BJ (cell line): ENCODE results near the gene ALX4. TPM values are rescaled to one million over a fixed set of nuclear protein-coding genes. Genes with fewer than 3 reads are reported as not detected.
A peak's percentile ranks its signal among the peaks of the same experiment; 100 is the strongest.

ENCODE experiments used
- CTCF ChIA-PET: fragments of 350-600 bp; formaldehyde crosslinking; extraction: SDS; loops from one replicate; lab custom pipeline; 2021; ENCODE audit warnings: antibody characterized with exemption, inconsistent platforms; lab: Yijun Ruan, JAX
- POLR2A ChIA-PET: fragments of 300-600 bp; sonication (Branson Sonifier 250); formaldehyde crosslinking; extraction: SDS; loops from one replicate; lab custom pipeline; 2021; ENCODE audit warnings: antibody characterized with exemption; lab: Charles Lee
- DNase-seq: peaks from one replicate; pipeline ENCODE4 v3.0.0-alpha.2; 2011; ENCODE audit warnings: low read depth
- H3K27me3 ChIP-seq: 2 replicates; pipeline ENCODE4 v1.6.0; 2011; ENCODE audit warnings: low read length; ENCODE audit not compliant: control insufficient read depth, insufficient read depth
- H3K36me3 ChIP-seq: 2 replicates; pipeline ENCODE4 v1.5.1; 2011; ENCODE audit warnings: low read length; ENCODE audit not compliant: control insufficient read depth, insufficient read depth
- H3K4me3 ChIP-seq: 2 replicates; pipeline ENCODE4 v1.5.1; 2011; ENCODE audit warnings: low read depth, mild to moderate bottlenecking, control low read depth, low read length
- CTCF ChIP-seq: IDR thresholded peaks from 2 replicates; pipeline ENCODE4 v1.5.1; 2011; ENCODE audit warnings: low read depth, mild to moderate bottlenecking, control low read depth, inconsistent platforms, low read length, moderate library complexity; ENCODE audit not compliant: insufficient read depth
- polyA minus RNA-seq: library from RNA; depleted of rRNA, polyadenylated mRNA; stranded (reverse); fragments of >200 nt; gene quantifications from 2 replicates; pipeline ENCODE4 v1.2.3, GENCODE V29; 2011; rRNA and poly(A)+ RNA removed
- polyA plus RNA-seq: library from polyadenylated mRNA; depleted of rRNA; stranded (reverse); fragments of >200 nt; gene quantifications from 2 replicates; pipeline ENCODE4 v1.2.3, GENCODE V29; 2011; rRNA removed

The ALX4 gene
- polyA plus RNA-seq (1.3 and 2.2 TPM in 2 replicates), polyA minus RNA-seq (2.2 and 2.6 TPM in 2 replicates)

GRCh38 chr11:44309478-44310205, at the start of gene ALX4:
TSS of gene ALX4 (minus strand) at chr11:44310139. CDS start at chr11:44310062, 77 bp downstream.
- DNase-seq = peak; percentile 51
- peaks cover 25% of the 10 kb centered on the region for H3K27me3 ChIP-seq
- CTCF ChIA-PET = interaction anchor here (0.7 to 1.3 kb wide), 3 partner anchors 24 to 200 kb away, joined by 3 to 4 read pairs (median 4); no protein-coding TSS in a partner anchor

GRCh38 chr11:44359162-44359561, 49.2 kb upstream of the ALX4 start:
- TF ChIP-seq CTCF = no peak
- ChIA-PET POLR2A (no interaction called here), CTCF (no interaction called here)

More at GRCh38 chr11:44309478-44310205, at the start of gene ALX4:
- Histone ChIP-seq H3K4me3 (peak within 1 kb of the TSS; percentile 47), H3K36me3 (no peaks in the 10 kb centered on the region)
- 0 out of 2 replicates have a peak, but pooled peaks have one; percentile 5 for TF ChIP-seq CTCF
- POLR2A ChIA-PET = no interaction called here

GRCh38 chr11:44358713-44359112, 48.8 kb upstream of the ALX4 start:
- POLR2A ChIA-PET = no interaction called here
- TF ChIP-seq CTCF = no peak
- CTCF ChIA-PET = no interaction called here

More at GRCh38 chr11:44359162-44359561, 49.2 kb upstream of the ALX4 start:
- Histone ChIP-seq H3K4me3 (no peak overlapping the region), H3K36me3 (no peaks in the 10 kb centered on the region), H3K27me3 (peaks cover 33% of the 10 kb centered on the region)
- no peak for DNase-seq

GRCh38 chr11:44357711-44358110, 47.8 kb upstream of the ALX4 start:
- Histone ChIP-seq H3K36me3 (no peaks in the 10 kb centered on the region), H3K27me3 (peaks cover 27% of the 10 kb centered on the region), H3K4me3 (no peak overlapping the region)
- DNase-seq = no peak
- ChIA-PET CTCF (no interaction called here), POLR2A (no interaction called here)
- TF ChIP-seq CTCF = no peak

More at GRCh38 chr11:44358713-44359112, 48.8 kb upstream of the ALX4 start:
- DNase-seq = no peak
- Histone ChIP-seq H3K36me3 (no peaks in the 10 kb centered on the region), H3K27me3 (peaks cover 30% of the 10 kb centered on the region), H3K4me3 (no peak overlapping the region)

GRCh38 chr11:44356351-44356750, 46.4 kb upstream of the ALX4 start:
- H3K4me3 ChIP-seq = no peak overlapping the region
- ChIA-PET POLR2A (no interaction called here), CTCF (no interaction called here)
- DNase-seq = no peak
- no peak for TF ChIP-seq CTCF
- H3K36me3 ChIP-seq = no peaks in the 10 kb centered on the region
- H3K27me3 ChIP-seq = peaks cover 19% of the 10 kb centered on the region
